GM21381 (cell line): ENCODE measurements around the gene ARCN1.

Source experiments
- ATAC-seq: cut with Tn5 transposase; IDR thresholded peaks from one replicate; pipeline ENCODE4 v1.9.1; 2021; ENCODE audit warnings: mild to moderate bottlenecking, moderate library complexity; ENCODE audit not compliant: unreplicated experiment

ARCN1 gene

DNA sequence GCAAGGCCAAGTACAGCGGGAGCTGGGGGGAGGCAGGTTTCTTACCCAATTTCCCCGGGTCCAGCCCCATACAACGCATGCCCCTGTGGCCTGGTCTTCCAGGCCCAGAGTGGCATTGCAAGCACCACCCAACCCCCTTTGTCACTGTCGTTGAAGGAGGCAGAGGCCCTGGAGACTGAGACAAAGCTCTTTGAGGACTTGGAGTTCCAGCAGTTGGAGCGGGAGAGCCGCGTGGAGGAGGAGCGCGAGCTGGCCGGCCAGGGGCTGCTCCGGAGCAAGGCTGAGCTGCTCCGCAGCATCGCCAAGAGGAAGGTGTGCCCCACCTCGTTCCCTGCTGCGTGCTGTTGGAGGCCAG, 63.0 kb downstream of the ARCN1 start:
- no peak for ATAC-seq

DNA sequence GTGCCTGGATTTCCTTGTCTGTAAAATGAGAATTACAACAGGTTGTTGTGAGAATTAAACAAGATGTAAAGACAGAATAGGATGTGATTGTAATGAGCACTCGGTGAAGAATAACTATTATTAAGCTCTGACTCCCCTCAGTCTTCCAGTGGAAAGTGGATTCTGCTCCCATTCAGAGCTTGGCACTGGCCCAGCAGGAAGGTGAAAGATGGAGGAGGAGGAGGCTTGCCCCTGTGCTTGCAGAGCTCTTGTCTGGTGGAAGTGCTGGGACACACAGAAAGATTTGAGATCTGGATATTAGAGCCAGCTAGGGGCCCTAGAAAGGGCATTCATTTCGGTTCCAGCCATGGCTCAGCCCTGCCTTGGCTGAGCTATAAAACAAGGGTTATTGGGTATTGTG, 63.4 kb downstream of the ARCN1 start:
- no peak for ATAC-seq

- ATAC-seq = no peak
Measured at GRCh38 chr11:118636569-118637290, 64.5 kb downstream of the ARCN1 start.

DNA sequence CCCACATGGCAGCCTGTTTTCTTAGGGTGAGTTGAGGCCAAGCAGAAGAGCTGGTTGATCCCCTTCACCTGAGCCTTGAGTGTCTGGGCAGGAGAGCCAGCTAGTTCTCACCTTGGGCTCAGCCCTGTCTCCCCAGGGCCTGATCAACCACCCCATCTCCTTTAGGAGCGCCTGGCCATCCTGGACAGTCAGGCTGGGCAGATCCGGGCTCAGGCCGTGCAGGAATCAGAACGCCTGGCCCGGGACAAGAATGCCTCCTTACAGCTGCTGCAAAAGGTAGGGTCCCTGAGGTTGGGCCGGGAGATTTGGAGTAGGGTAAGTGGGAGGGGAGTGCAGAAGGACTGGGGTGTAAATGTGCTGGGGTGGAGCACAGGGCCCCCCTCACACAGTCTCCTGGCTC, 66.5 kb downstream of the ARCN1 start:
- no peak for ATAC-seq

- ATAC-seq = no peak
Measured at GRCh38 chr11:118639899-118640298, 67.7 kb downstream of the ARCN1 start.

GRCh38 chr11:118640332-118641154, 68.3 kb downstream of the ARCN1 start:
- no peak for ATAC-seq

- ATAC-seq = no peak
Measured at GRCh38 chr11:118641397-118642019, 69.3 kb downstream of the ARCN1 start.

DNA sequence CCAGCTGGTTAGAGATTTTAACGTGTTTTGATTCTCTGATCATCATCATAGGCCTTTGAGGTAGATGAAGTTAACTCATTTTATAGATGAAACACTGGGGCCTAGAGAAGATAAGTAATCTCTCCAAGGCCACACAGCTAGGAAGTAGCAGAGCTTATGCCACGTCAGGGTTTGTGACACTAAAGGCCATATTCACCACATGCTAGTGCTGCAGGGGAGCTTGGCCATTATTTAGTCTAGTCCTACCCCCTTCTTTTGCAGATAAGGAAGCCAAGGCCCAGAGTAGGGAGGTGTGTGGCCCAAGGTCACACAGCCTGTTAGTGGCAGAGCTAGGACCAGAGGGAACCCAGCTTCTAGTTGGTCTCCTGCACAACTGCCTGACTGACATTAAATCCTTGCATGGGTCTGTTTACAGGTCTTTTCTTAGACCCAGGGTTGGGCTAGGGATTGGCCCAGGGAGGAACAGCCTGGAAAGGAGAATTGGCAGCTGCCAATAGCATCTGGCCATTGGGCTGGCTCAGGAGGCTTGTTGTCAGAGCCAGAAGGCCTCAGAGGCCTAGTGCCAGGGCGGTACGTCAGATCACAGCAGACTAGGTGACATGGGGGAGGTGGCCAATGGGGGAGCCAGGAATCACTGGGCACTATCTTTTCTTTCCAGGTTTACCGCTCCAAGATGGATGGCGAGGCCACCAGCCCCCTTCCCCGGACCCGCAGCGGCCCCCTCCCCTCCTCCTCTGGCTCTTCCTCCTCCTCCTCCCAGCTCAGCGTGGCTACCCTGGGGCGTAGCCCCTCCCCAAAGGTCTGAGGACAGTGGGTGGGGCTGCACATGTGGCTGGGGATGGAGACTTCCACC, 71.2 kb downstream of the ARCN1 start:
- ATAC-seq = no peak

- no peak for ATAC-seq
Measured at GRCh38 chr11:118643995-118644345, 71.8 kb downstream of the ARCN1 start.

DNA sequence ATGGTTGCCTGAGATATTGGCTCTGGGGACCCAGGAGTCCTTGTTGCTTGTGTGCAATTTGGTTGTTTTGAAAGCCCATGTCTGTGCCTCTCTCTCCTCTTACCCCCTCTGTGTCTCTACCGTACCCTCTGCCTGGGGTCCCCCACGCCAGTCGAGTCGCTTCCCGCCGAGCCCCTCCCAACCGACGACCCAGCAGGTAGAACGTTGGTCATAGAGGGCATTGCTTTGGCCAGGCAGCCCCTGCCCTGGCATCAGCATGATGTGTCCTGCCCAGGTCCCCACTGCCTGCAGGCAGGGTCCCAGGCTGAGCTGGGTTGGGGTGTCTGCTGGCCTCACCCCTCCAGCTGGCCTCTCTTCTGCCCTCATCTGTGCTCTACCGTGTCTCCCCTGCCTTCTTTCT, 72.3 kb downstream of the ARCN1 start:
- ATAC-seq = no peak

DNA sequence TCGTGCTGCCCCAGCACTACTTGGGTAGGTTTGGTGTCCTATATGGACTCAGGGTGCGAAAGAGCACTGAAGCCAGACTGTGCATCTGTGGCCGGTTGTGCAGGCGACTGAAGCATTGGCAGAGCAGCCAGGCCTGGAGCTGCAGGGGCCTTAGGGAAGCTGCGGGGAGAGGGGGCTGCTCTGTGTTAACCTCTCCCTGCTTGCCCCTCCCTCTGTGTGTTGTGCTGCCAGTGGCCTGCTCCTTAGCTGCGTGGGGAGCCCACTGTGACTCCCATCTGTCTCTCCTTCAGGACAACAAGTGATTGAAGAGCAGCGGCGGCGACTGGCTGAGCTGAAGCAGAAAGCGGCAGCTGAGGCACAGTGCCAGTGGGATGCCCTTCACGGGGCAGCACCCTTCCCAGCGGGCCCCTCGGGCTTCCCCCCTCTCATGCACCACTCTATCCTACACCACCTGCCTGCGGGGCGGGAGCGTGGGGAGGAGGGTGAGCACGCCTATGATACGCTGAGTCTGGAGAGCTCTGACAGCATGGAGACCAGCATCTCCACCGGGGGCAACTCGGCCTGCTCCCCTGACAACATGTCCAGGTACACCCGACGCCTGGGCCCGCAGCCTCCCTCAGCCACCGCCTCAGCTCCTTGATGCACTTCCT, 73.0 kb downstream of the ARCN1 start:
- no peak for ATAC-seq

- ATAC-seq = no peak
Measured at GRCh38 chr11:118646393-118646792, 74.2 kb downstream of the ARCN1 start.

- no peak for ATAC-seq
Measured at GRCh38 chr11:118648291-118648690, 76.1 kb downstream of the ARCN1 start.

DNA sequence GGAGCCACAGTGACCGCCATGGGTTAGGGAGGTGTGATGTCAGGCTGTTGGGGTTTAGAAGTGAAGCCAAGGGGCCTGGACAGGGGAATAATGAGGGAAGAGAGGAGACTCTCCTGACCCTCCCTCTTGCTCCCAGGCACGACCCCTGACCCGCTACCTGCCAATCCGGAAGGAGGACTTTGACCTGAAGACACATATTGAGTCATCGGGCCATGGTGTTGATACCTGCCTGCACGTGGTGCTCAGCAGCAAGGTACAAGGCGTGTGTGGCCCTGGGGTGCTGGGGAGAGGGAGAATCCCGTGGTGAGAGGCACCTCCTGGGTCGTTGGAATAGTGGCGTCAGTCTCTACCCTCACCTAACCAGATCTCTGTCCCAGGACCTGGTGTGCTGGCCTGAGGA, 77.7 kb downstream of the ARCN1 start:
- no peak for ATAC-seq

- no peak for ATAC-seq
Measured at GRCh38 chr11:118650366-118650765, 78.2 kb downstream of the ARCN1 start.

DNA sequence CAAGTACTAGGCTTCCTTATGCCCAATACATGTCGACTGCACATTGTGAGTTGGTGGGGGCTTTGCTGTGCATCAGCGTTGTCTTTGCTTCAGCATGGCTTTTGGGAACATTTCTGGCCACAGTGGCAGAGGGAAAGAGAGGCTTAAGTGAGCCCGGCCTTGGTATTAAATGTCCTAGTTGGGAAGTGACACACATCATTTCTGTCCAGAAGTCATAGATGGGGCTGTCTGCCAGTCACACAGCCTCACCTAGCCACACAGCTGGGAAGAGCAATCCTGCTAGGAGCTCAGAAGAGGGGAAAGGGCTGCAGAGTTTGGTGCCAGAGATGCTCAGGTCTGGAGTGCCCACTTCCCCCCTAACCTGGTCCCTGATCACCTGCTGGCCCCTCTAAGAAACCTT, 79.6 kb downstream of the ARCN1 start:
- no peak for ATAC-seq
